Hepatocyte (in vitro differentiated cells): Measurements from ENCODE around the gene GNL2. TPM values are rescaled to one million over a fixed set of nuclear protein-coding genes. Genes with fewer than 3 reads are reported as not detected.
"Not testable (repeated sequence)": the region's sequence is repeated elsewhere in the genome, so short reads cannot be mapped to it uniquely, and the experiment has no call there.

Experiments used
- DNase-seq: peaks from one replicate; pipeline ENCODE4 v3.0.0-alpha.2; 2016; ENCODE audit warnings: low spot score
- H2AFZ ChIP-seq: fragments of 200-600 bp; sonication (generic); 2 replicates; pipeline ENCODE4 v1.6.0; 2016; ENCODE audit warnings: antibody characterized with exemption, mild to moderate bottlenecking
- H3K27ac ChIP-seq: fragments of 200-600 bp; sonication (generic); 2 replicates; pipeline ENCODE4 v1.5.1; 2016; ENCODE audit warnings: mild to moderate bottlenecking
- H3K27me3 ChIP-seq: fragments of 200-600 bp; sonication (generic); 2 replicates; pipeline ENCODE4 v1.6.1; 2016
- H3K36me3 ChIP-seq: fragments of 200-600 bp; sonication (generic); replicated peaks from 2 replicates; pipeline ENCODE4 v1.5.1; 2016; ENCODE audit warnings: low read depth; ENCODE audit not compliant: insufficient read depth
- H3K4me1 ChIP-seq: fragments of 200-600 bp; sonication (generic); 2 replicates; pipeline ENCODE4 v1.5.1; 2016; ENCODE audit warnings: mild to moderate bottlenecking, moderate library complexity; ENCODE audit not compliant: insufficient read depth
- H3K4me2 ChIP-seq: fragments of 200-600 bp; sonication (generic); 2 replicates; pipeline ENCODE4 v1.6.0; 2016
- H3K4me3 ChIP-seq: fragments of 200-600 bp; sonication (generic); 2 replicates; pipeline ENCODE4 v1.5.1; 2016; ENCODE audit warnings: mild to moderate bottlenecking
- H3K79me2 ChIP-seq: fragments of 200-600 bp; sonication (generic); 2 replicates; pipeline ENCODE4 v1.6.0; 2017; ENCODE audit warnings: mild to moderate bottlenecking
- H3K9me2 ChIP-seq: fragments of 200-600 bp; sonication (generic); replicated peaks from 2 replicates; pipeline ENCODE4 v1.6.0; 2017; ENCODE audit warnings: mild to moderate bottlenecking; ENCODE audit not compliant: insufficient read depth
- H3K9me3 ChIP-seq: fragments of 200-600 bp; sonication (generic); 2 replicates; pipeline ENCODE4 v1.5.1; 2016; ENCODE audit warnings: low read depth, mild to moderate bottlenecking
- H4K20me1 ChIP-seq: fragments of 200-600 bp; sonication (generic); 2 replicates; pipeline ENCODE4 v1.6.0; 2016; ENCODE audit warnings: mild to moderate bottlenecking; ENCODE audit not compliant: insufficient read depth, poor library complexity, severe bottlenecking
- EZH2 ChIP-seq: fragments of 200-600 bp; sonication (generic); IDR thresholded peaks from 2 replicates; pipeline ENCODE4 v1.6.1; 2016; ENCODE audit warnings: antibody characterized with exemption, mild to moderate bottlenecking, borderline replicate concordance
- EZH2phosphoT487 ChIP-seq: fragments of 200-600 bp; sonication (generic); IDR thresholded peaks from one replicate; pipeline ENCODE4 v1.6.1; 2018; ENCODE audit warnings: antibody characterized with exemption, mild to moderate bottlenecking, low read depth, moderate library complexity; ENCODE audit not compliant: unreplicated experiment, severe bottlenecking
- WGBS: methylation state at CpG from one replicate; pipeline ENCODE4 v1.1.6; 2016; ENCODE audit warnings: low lambda C conversion rate; ENCODE audit errors: missing lambda C conversion rate; 5-methylcytosine and 5-hydroxymethylcytosine counted together
- polyA plus RNA-seq: library from polyadenylated mRNA; unstranded; fragments of >200 nt; fragmentation: Nextera tagmentation; extraction: Ambion mirVana; gene quantifications from 2 replicates; pipeline ENCODE4 v1.2.1, GENCODE V29; 2016
- total RNA-seq: library from RNA; depleted of rRNA; stranded (reverse); fragments of >200 nt; gene quantifications from 2 replicates; pipeline ENCODE4 v1.2.3, GENCODE V29; 2014
- TF ChIP-seq, protein P1 (sequence below): fragments of 200-600 bp; sonication (generic); IDR thresholded peaks from 2 replicates; pipeline ENCODE4 v1.5.1; 2016; ENCODE audit warnings: antibody characterized with exemption, mild to moderate bottlenecking; ENCODE audit not compliant: poor library complexity

Gene GNL2
- total and polyA plus RNA-seq, 2 experiments from 2014 or later = 47.2 to 51.7 TPM

- H3K9me3 ChIP-seq = no peaks in the 10 kb centered on the region
- H3K79me2 ChIP-seq = peaks cover 16% of the 10 kb centered on the region
- no peak overlapping the region for H3K27ac ChIP-seq
- WGBS = 90% methylated on average over 5 of the region's 5 CpGs
- H3K4me1 ChIP-seq = no peaks in the 10 kb centered on the region
- TF ChIP-seq, protein P1, sequence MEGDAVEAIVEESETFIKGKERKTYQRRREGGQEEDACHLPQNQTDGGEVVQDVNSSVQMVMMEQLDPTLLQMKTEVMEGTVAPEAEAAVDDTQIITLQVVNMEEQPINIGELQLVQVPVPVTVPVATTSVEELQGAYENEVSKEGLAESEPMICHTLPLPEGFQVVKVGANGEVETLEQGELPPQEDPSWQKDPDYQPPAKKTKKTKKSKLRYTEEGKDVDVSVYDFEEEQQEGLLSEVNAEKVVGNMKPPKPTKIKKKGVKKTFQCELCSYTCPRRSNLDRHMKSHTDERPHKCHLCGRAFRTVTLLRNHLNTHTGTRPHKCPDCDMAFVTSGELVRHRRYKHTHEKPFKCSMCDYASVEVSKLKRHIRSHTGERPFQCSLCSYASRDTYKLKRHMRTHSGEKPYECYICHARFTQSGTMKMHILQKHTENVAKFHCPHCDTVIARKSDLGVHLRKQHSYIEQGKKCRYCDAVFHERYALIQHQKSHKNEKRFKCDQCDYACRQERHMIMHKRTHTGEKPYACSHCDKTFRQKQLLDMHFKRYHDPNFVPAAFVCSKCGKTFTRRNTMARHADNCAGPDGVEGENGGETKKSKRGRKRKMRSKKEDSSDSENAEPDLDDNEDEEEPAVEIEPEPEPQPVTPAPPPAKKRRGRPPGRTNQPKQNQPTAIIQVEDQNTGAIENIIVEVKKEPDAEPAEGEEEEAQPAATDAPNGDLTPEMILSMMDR = no peak
- TF ChIP-seq EZH2phosphoT487 (no peak), EZH2 (no peak)
- H3K9me2 ChIP-seq = no peaks in the 10 kb centered on the region
- H3K4me2 ChIP-seq = no peak overlapping the region
- H3K4me3 ChIP-seq = no peak overlapping the region
- H3K27me3 ChIP-seq = no peaks in the 10 kb centered on the region
- H3K36me3 ChIP-seq = no peaks in the 10 kb centered on the region
- H4K20me1 ChIP-seq = no peaks in the 10 kb centered on the region
- no peak for DNase-seq
- H2AFZ ChIP-seq = no peak overlapping the region
Measured at GRCh38 chr1:37545019-37545418, 50.7 kb downstream of the GNL2 start.

DNA sequence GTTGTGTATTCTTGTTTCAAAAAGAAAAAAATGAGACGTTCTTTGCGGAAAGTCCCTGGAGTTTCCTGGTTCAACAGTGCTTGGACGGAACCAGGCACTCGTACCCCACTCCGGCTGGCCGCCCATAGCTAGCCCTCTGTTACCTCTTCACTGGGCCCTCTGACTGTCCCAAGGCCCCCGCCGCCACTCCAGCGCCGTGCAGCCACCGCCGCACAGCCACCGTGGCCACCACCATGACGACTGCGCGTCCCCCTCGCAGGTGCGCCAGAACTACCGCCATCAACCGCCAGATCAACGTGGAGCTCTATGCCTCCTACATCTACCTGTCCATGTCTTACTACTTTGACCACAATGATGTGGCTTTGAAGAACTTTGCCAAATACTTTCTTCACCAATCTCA, 51.2 kb downstream of the GNL2 start:
- no peaks in the 10 kb centered on the region for H3K27me3 ChIP-seq
- no peak overlapping the region for H3K27ac ChIP-seq
- H2AFZ ChIP-seq = no peak overlapping the region
- WGBS = 99% methylated on average over 21 of the region's 21 CpGs
- DNase-seq = no peak
- no peaks in the 10 kb centered on the region for H3K9me3 ChIP-seq
- H3K9me2 ChIP-seq = no peaks in the 10 kb centered on the region
- no peaks in the 10 kb centered on the region for H3K4me1 ChIP-seq
- no peaks in the 10 kb centered on the region for H4K20me1 ChIP-seq
- no peaks in the 10 kb centered on the region for H3K36me3 ChIP-seq
- H3K79me2 ChIP-seq = peaks cover 13% of the 10 kb centered on the region
- no peak overlapping the region for H3K4me2 ChIP-seq
- TF ChIP-seq, protein P1 = no peak
- no peak overlapping the region for H3K4me3 ChIP-seq

GRCh38 chr1:37540036-37540785, 55.5 kb downstream of the GNL2 start:
- Histone ChIP-seq H3K79me2 (no peaks in the 10 kb centered on the region), H3K4me2 (no peak overlapping the region), H3K27me3 (no peaks in the 10 kb centered on the region), H3K9me2 (no peaks in the 10 kb centered on the region), H3K36me3 (no peaks in the 10 kb centered on the region), H3K4me1 (no peaks in the 10 kb centered on the region), H3K4me3 (no peak overlapping the region), H3K9me3 (no peaks in the 10 kb centered on the region), H3K27ac (no peak overlapping the region), H2AFZ (no peak overlapping the region), H4K20me1 (no peaks in the 10 kb centered on the region)
- no peak for DNase-seq
- TF ChIP-seq, protein P1 = no peak
- TF ChIP-seq EZH2 (no peak), EZH2phosphoT487 (no peak)
- 96% methylated on average over 30 of the region's 30 CpGs for WGBS

DNA sequence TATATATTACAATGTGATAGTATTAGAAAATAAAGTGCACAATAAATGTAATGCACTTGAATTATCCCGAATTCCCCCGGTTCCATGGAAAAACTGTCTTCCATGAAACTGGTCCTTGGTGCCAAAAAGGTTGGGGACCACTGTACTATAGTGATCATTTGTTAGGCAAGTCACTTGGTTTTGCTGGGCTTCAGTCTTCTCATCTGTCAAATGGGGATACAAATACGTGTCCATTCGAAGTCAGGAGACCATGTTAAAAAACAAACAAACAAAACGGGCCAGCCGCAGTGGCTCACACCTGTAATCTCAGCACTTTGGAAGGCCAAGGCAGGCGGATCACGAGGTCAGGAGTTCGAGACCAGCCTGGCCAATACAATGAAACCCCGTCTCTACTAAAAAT, 56.6 kb downstream of the GNL2 start:
- H3K27ac ChIP-seq, H3K9me3 ChIP-seq, H3K4me2 ChIP-seq, H4K20me1 ChIP-seq, H3K4me3 ChIP-seq, H2AFZ ChIP-seq, DNase-seq, H3K79me2 ChIP-seq, H3K4me1 ChIP-seq, H3K36me3 ChIP-seq, H3K9me2 ChIP-seq, H3K27me3 ChIP-seq: not testable (repeated sequence)
- 96% methylated on average over 10 of the region's 10 CpGs for WGBS
